Panc1 (cell line): ENCODE data around the gene DOCK8.

ENCODE experiments used
- POLR2AphosphoS5 ChIP-seq: IDR thresholded peaks from 2 replicates; pipeline ENCODE4 v1.6.1; 2012; ENCODE audit warnings: mild to moderate bottlenecking, low read depth, low read length, moderate library complexity
- SIN3A ChIP-seq: IDR thresholded peaks from 2 replicates; pipeline ENCODE4 v1.6.1; 2012; ENCODE audit warnings: low read depth, mild to moderate bottlenecking, low read length, moderate library complexity, borderline replicate concordance; ENCODE audit not compliant: insufficient read depth
- TCF7L2 ChIP-seq: IDR thresholded peaks from 2 replicates; pipeline ENCODE4 v1.6.1; 2011; ENCODE audit warnings: mild to moderate bottlenecking, low read depth, low read length, inconsistent platforms
- TF ChIP-seq, protein P1 (sequence below): fragments of 450-650 bp; IDR thresholded peaks from 2 replicates; pipeline ENCODE4 v1.5.1; 2017; ENCODE audit warnings: mild to moderate bottlenecking
- TF ChIP-seq, protein P2 (sequence below), 2 experiments: IDR thresholded peaks; 2 replicates each; pipeline ENCODE4 v1.6.1; 2011 to 2012; ENCODE audit warnings: low read depth in 2 of 2, control low read depth in 1 of 2, low read length in 1 of 2, mild to moderate bottlenecking in 1 of 2, moderate library complexity in 1 of 2; ENCODE audit not compliant: insufficient read depth in 1 of 2

- TF ChIP-seq POLR2AphosphoS5 = no peak
- TF ChIP-seq, protein P1, sequence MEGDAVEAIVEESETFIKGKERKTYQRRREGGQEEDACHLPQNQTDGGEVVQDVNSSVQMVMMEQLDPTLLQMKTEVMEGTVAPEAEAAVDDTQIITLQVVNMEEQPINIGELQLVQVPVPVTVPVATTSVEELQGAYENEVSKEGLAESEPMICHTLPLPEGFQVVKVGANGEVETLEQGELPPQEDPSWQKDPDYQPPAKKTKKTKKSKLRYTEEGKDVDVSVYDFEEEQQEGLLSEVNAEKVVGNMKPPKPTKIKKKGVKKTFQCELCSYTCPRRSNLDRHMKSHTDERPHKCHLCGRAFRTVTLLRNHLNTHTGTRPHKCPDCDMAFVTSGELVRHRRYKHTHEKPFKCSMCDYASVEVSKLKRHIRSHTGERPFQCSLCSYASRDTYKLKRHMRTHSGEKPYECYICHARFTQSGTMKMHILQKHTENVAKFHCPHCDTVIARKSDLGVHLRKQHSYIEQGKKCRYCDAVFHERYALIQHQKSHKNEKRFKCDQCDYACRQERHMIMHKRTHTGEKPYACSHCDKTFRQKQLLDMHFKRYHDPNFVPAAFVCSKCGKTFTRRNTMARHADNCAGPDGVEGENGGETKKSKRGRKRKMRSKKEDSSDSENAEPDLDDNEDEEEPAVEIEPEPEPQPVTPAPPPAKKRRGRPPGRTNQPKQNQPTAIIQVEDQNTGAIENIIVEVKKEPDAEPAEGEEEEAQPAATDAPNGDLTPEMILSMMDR = no peak
- TF ChIP-seq, protein P2, sequence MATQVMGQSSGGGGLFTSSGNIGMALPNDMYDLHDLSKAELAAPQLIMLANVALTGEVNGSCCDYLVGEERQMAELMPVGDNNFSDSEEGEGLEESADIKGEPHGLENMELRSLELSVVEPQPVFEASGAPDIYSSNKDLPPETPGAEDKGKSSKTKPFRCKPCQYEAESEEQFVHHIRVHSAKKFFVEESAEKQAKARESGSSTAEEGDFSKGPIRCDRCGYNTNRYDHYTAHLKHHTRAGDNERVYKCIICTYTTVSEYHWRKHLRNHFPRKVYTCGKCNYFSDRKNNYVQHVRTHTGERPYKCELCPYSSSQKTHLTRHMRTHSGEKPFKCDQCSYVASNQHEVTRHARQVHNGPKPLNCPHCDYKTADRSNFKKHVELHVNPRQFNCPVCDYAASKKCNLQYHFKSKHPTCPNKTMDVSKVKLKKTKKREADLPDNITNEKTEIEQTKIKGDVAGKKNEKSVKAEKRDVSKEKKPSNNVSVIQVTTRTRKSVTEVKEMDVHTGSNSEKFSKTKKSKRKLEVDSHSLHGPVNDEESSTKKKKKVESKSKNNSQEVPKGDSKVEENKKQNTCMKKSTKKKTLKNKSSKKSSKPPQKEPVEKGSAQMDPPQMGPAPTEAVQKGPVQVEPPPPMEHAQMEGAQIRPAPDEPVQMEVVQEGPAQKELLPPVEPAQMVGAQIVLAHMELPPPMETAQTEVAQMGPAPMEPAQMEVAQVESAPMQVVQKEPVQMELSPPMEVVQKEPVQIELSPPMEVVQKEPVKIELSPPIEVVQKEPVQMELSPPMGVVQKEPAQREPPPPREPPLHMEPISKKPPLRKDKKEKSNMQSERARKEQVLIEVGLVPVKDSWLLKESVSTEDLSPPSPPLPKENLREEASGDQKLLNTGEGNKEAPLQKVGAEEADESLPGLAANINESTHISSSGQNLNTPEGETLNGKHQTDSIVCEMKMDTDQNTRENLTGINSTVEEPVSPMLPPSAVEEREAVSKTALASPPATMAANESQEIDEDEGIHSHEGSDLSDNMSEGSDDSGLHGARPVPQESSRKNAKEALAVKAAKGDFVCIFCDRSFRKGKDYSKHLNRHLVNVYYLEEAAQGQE (IDR thresholded peaks at IDR 0.05; ENCODE audit: insufficient read depth in 1 of 2, low read depth in 2 of 2, low read length in 1 of 2) = no peak
- TF ChIP-seq SIN3A = no peak
- TF ChIP-seq TCF7L2 = no peak
These were observed 82.7 kb downstream of the DOCK8 start for GRCh38 chr9:297104-297972.
